Activated CD4-positive, alpha-beta T cell treated with anti-CD3 and anti-CD28 coated beads, Interleukin-10, Interleukin-2, amounts not matched to agents 100 ng/mL and 50 ng/mL, durations not matched to agents 16 hours and 8 hours (primary cell): ENCODE data around the gene C14orf132.

Source experiments
- DNase-seq: peaks from one replicate; pipeline ENCODE4 v3.0.0-alpha.2; 2020

The C14orf132 gene

GRCh38 chr14:96125536-96125935, 86.4 kb downstream of the C14orf132 start:
- no peak for DNase-seq

- peak; percentile 38 for DNase-seq
Measured at GRCh38 chr14:96126339-96126782, 87.2 kb downstream of the C14orf132 start.

- no peak for DNase-seq
Measured at GRCh38 chr14:96126783-96127271, 87.7 kb downstream of the C14orf132 start.

GRCh38 chr14:96129128-96129736, 90.1 kb downstream of the C14orf132 start:
- no peak for DNase-seq

- no peak for DNase-seq
Measured at GRCh38 chr14:96130391-96130790, 91.2 kb downstream of the C14orf132 start.

- DNase-seq = no peak
Measured at GRCh38 chr14:96130854-96131253, 91.7 kb downstream of the C14orf132 start.

- no peak for DNase-seq
Measured at GRCh38 chr14:96131836-96132235, 92.7 kb downstream of the C14orf132 start.

GRCh38 chr14:96134508-96134907, 95.3 kb downstream of the C14orf132 start:
- no peak for DNase-seq

- DNase-seq = no peak
Measured at GRCh38 chr14:96135285-96135684, 96.1 kb downstream of the C14orf132 start.

GRCh38 chr14:96136371-96137005, 97.3 kb downstream of the C14orf132 start:
- DNase-seq = no peak

- DNase-seq = no peak
Measured at GRCh38 chr14:96138241-96138640, 99.1 kb downstream of the C14orf132 start.

- DNase-seq = no peak
Measured at GRCh38 chr14:96139169-96139568, 100.0 kb downstream of the C14orf132 start.

GRCh38 chr14:96139879-96140278, 100.7 kb downstream of the C14orf132 start:
- no peak for DNase-seq

- DNase-seq = no peak
Measured at GRCh38 chr14:96140952-96141351, 101.8 kb downstream of the C14orf132 start.
